ENCODE data around the gene SOAT1.

The SOAT1 gene

DNA sequence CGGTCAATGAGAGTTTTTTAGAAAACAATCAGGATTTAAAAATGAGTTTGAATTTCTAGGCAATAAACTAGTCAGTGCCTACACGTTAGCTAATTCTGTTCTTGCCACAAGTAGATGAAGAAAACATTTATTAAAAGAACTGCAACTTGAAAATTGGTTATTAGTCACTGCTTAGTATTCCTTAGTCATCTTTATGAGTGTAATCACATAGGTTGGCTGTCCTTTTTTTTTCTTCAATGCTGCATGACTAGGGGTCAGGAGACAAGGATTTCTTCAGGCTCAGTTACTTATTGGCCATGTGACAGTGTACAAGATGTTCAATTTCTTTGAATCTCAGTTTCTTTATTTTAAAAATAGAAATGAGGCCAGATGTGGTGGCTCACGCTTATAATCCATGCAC is 17.1 kb downstream of the SOAT1 start:
- ChIA-PET CTCF (no interaction called here), POLR2A (interaction anchor here (0.7 kb wide), 1 partner anchor 16 kb away, joined by 3 read pairs; no protein-coding TSS in a partner anchor)
- no peak for DNase-seq (ENCODE audit: extremely low spot score)
- TF ChIP-seq SP1 (IDR thresholded peaks at IDR 0.05) (no peak), BHLHE40 (IDR thresholded peaks at IDR 0.05; ENCODE audit: borderline replicate concordance) (no peak), L3MBTL2 (conservative IDR thresholded peaks at IDR 0.05) (no peak), FOXA1 (IDR thresholded peaks at IDR 0.05) (no peak), ELF4 (IDR thresholded peaks at IDR 0.05) (no peak), ARNT (IDR thresholded peaks at IDR 0.05) (no peak), FOXK2 (IDR thresholded peaks at IDR 0.05) (no peak), TARDBP (IDR thresholded peaks at IDR 0.05) (no peak), NFRKB (IDR thresholded peaks at IDR 0.05) (no peak), FOXM1 (IDR thresholded peaks at IDR 0.05; ENCODE audit: borderline replicate concordance) (no peak), SUZ12 (IDR thresholded peaks at IDR 0.05) (no peak), HDGF (IDR thresholded peaks at IDR 0.05; ENCODE audit: borderline replicate concordance) (no peak), CTBP1 (IDR thresholded peaks at IDR 0.05; ENCODE audit: borderline replicate concordance) (no peak), LEF1 (IDR thresholded peaks at IDR 0.05; ENCODE audit: borderline replicate concordance) (no peak), ZNF384 (IDR thresholded peaks at IDR 0.05) (no peak)
- TF ChIP-seq, protein P1, sequence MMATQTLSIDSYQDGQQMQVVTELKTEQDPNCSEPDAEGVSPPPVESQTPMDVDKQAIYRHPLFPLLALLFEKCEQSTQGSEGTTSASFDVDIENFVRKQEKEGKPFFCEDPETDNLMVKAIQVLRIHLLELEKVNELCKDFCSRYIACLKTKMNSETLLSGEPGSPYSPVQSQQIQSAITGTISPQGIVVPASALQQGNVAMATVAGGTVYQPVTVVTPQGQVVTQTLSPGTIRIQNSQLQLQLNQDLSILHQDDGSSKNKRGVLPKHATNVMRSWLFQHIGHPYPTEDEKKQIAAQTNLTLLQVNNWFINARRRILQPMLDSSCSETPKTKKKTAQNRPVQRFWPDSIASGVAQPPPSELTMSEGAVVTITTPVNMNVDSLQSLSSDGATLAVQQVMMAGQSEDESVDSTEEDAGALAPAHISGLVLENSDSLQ (IDR thresholded peaks at IDR 0.05): no peak

DNA sequence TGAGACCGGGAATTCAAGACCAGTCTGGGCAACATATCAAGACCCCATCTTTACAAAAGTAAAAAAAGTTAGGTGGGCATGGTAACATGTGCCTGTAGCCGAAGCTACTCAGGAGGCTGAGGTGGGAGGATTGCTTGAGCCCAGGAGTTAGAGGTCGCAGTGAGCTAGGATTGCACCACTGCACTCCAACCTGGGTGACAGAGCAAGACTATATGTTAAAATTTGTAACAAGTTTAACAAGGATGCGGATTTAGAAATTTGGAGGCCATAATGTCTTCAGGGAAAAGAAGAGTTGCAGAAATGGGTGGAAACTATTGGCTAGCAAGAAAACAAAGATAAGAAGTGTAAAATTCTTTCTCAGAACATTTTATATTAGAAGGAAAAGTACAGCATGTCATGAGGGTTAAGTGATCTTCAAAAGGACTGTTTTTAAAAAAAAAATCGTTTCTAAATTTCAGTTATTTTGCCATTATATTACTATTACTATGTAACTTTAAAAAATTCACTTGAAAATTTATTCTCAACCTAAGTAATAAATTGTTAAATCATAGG is 17.6 kb downstream of the SOAT1 start:
- no peak for TF ChIP-seq HDGF (IDR thresholded peaks at IDR 0.05; ENCODE audit: borderline replicate concordance)
- TF ChIP-seq FOXK2 (IDR thresholded peaks at IDR 0.05): no peak
- TF ChIP-seq SUZ12 (IDR thresholded peaks at IDR 0.05): no peak
- TF ChIP-seq BHLHE40 (IDR thresholded peaks at IDR 0.05; ENCODE audit: borderline replicate concordance): no peak
- no peak for TF ChIP-seq SP1 (IDR thresholded peaks at IDR 0.05)
- TF ChIP-seq FOXM1 (IDR thresholded peaks at IDR 0.05; ENCODE audit: borderline replicate concordance): no peak
- TF ChIP-seq L3MBTL2 (conservative IDR thresholded peaks at IDR 0.05): no peak
- no peak for TF ChIP-seq CTBP1 (IDR thresholded peaks at IDR 0.05; ENCODE audit: borderline replicate concordance)
- TF ChIP-seq ELF4 (IDR thresholded peaks at IDR 0.05): no peak
- TF ChIP-seq ARNT (IDR thresholded peaks at IDR 0.05): no peak
- TF ChIP-seq LEF1 (IDR thresholded peaks at IDR 0.05; ENCODE audit: borderline replicate concordance): no peak
- no peak for TF ChIP-seq ZNF384 (IDR thresholded peaks at IDR 0.05)
- no peak for TF ChIP-seq NFRKB (IDR thresholded peaks at IDR 0.05)
- no peak for TF ChIP-seq TARDBP (IDR thresholded peaks at IDR 0.05)
- TF ChIP-seq, protein P1 (IDR thresholded peaks at IDR 0.05): no peak
- no peak for TF ChIP-seq FOXA1 (IDR thresholded peaks at IDR 0.05)
- DNase-seq (ENCODE audit: extremely low spot score): no peak
- ChIA-PET CTCF (no interaction called here), POLR2A (interaction anchor here (0.7 kb wide), 1 partner anchor 17 kb away, joined by 3 read pairs; no protein-coding TSS in a partner anchor)

DNA sequence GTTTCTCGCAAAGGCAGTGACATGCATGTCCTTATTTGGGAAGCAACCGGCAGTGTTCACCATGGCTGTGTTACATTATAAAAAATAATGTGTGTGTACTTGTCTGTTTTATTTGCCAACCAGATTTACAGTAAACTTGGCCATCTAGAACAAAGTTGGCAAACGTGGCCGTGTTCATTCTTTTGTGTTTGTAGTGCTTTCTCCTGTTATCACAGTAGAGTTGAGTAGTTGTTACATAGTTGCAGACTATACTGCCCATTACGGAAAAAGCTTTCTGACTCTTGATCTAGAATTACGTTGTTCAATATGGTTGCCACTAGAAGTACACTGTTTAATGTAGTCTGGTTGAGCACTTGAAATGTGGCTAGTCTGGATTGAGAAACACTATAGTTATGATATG is 19.4 kb downstream of the SOAT1 start:
- POLR2A ChIA-PET: no interaction called here
- CTCF ChIA-PET: no interaction called here
- TF ChIP-seq, protein P1 (IDR thresholded peaks at IDR 0.05): no peak
- TF ChIP-seq ZNF384 (IDR thresholded peaks at IDR 0.05) (no peak), FOXK2 (IDR thresholded peaks at IDR 0.05) (no peak), ARNT (IDR thresholded peaks at IDR 0.05) (no peak), CTBP1 (IDR thresholded peaks at IDR 0.05; ENCODE audit: borderline replicate concordance) (no peak), FOXA1 (IDR thresholded peaks at IDR 0.05) (no peak), ELF4 (IDR thresholded peaks at IDR 0.05) (no peak), BHLHE40 (IDR thresholded peaks at IDR 0.05; ENCODE audit: borderline replicate concordance) (no peak), TARDBP (IDR thresholded peaks at IDR 0.05) (no peak), L3MBTL2 (conservative IDR thresholded peaks at IDR 0.05) (no peak), FOXM1 (IDR thresholded peaks at IDR 0.05; ENCODE audit: borderline replicate concordance) (no peak), SUZ12 (IDR thresholded peaks at IDR 0.05) (no peak), LEF1 (IDR thresholded peaks at IDR 0.05; ENCODE audit: borderline replicate concordance) (no peak), HDGF (IDR thresholded peaks at IDR 0.05; ENCODE audit: borderline replicate concordance) (no peak)
- no peak for DNase-seq (ENCODE audit: extremely low spot score)

DNA sequence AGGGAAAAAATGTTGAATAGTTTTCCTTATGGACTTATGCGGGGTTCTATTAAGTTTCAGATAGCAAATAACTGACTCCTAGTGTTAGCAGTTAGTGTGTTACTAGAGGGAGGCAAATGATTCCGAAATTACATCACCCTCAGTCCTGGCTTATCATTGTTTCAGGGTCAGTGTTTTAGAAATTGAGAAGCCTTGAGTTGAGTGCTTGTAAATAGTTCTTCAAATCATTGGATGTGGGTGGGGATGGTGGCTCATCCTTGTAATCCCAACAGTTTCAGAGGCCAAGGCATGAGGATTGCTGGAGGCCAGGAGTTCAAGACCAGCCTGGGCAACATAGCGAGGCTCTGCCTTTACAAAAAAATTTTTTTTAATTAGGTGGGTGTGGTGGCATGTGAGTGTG is 21.3 kb downstream of the SOAT1 start:
- ChIA-PET POLR2A (no interaction called here), CTCF (no interaction called here)
- DNase-seq (ENCODE audit: extremely low spot score): no peak
- TF ChIP-seq ELF4 (IDR thresholded peaks at IDR 0.05) (no peak), FOXM1 (IDR thresholded peaks at IDR 0.05; ENCODE audit: borderline replicate concordance) (no peak), SUZ12 (IDR thresholded peaks at IDR 0.05) (no peak), ZNF384 (IDR thresholded peaks at IDR 0.05) (no peak), LEF1 (IDR thresholded peaks at IDR 0.05; ENCODE audit: borderline replicate concordance) (no peak), ARNT (IDR thresholded peaks at IDR 0.05) (no peak), CTBP1 (IDR thresholded peaks at IDR 0.05; ENCODE audit: borderline replicate concordance) (no peak), L3MBTL2 (conservative IDR thresholded peaks at IDR 0.05) (no peak), FOXA1 (IDR thresholded peaks at IDR 0.05) (no peak), HDGF (IDR thresholded peaks at IDR 0.05; ENCODE audit: borderline replicate concordance) (no peak), TARDBP (IDR thresholded peaks at IDR 0.05) (no peak), SP1 (IDR thresholded peaks at IDR 0.05) (no peak), FOXK2 (IDR thresholded peaks at IDR 0.05) (no peak), BHLHE40 (IDR thresholded peaks at IDR 0.05; ENCODE audit: borderline replicate concordance) (no peak), NFRKB (IDR thresholded peaks at IDR 0.05) (no peak)
- TF ChIP-seq, protein P1 (IDR thresholded peaks at IDR 0.05): no peak

DNA sequence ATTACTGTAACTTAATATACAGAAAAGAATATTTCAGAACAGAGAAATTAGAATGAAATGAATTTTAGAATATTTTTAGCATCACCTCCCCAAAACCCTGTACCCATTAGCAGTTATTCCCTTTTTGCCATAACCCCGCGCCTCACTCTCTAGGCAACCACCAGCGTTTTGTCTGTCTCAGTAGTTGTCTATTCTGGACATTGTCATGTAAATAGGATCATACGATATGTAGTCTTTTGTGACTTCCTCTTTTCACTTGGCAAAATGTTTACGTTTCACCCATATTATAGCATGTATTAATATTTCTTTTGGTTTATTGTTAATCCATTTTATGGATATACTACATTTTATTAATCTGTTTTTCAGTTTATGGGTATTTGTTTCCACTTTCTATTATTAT is 24.9 kb downstream of the SOAT1 start:
- ChIA-PET POLR2A (no interaction called here), CTCF (no interaction called here)
- no peak for DNase-seq (ENCODE audit: extremely low spot score)
- no peak for TF ChIP-seq LEF1 (IDR thresholded peaks at IDR 0.05; ENCODE audit: borderline replicate concordance)
- TF ChIP-seq, protein P1 (IDR thresholded peaks at IDR 0.05): no peak
- no peak for TF ChIP-seq SUZ12 (IDR thresholded peaks at IDR 0.05)
- no peak for TF ChIP-seq CTBP1 (IDR thresholded peaks at IDR 0.05; ENCODE audit: borderline replicate concordance)
- no peak for TF ChIP-seq ARNT (IDR thresholded peaks at IDR 0.05)
- TF ChIP-seq FOXK2 (IDR thresholded peaks at IDR 0.05): no peak
- TF ChIP-seq ELF4 (IDR thresholded peaks at IDR 0.05): no peak
- no peak for TF ChIP-seq ZNF384 (IDR thresholded peaks at IDR 0.05)
- no peak for TF ChIP-seq HDGF (IDR thresholded peaks at IDR 0.05; ENCODE audit: borderline replicate concordance)
- TF ChIP-seq SP1 (IDR thresholded peaks at IDR 0.05): no peak
- no peak for TF ChIP-seq L3MBTL2 (conservative IDR thresholded peaks at IDR 0.05)
- TF ChIP-seq TARDBP (IDR thresholded peaks at IDR 0.05): no peak
- no peak for TF ChIP-seq NFRKB (IDR thresholded peaks at IDR 0.05)
- no peak for TF ChIP-seq FOXM1 (IDR thresholded peaks at IDR 0.05; ENCODE audit: borderline replicate concordance)
- no peak for TF ChIP-seq BHLHE40 (IDR thresholded peaks at IDR 0.05; ENCODE audit: borderline replicate concordance)
- no peak for TF ChIP-seq FOXA1 (IDR thresholded peaks at IDR 0.05)

Data from HEK293T (cell line).